Activated T-cell treated with anti-CD3 and anti-CD28 coated beads for 24 hours (primary cell): ENCODE results near the gene PLCH1.

Experiments used
- DNase-seq: peaks from one replicate; pipeline ENCODE4 v3.0.0-alpha.2; 2020; ENCODE audit warnings: low read depth

Gene PLCH1

DNA sequence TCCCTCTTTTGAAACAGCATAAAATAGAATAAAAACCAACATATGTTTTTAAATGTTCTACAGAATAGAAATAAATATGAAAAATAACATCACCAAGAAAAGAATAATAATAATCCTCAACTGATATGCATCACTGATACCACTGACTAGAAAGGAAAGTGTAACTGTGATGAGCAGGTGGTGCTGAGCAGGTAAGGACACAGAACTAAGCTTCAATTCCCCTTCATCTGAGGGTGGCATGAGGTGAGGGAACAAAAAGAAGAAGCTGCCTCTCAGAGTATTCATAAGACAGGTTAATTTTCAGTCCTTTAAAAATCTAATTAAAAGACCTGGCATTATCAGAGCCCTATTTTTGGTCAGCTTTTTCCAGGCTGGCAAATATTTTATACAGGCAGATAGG, 216.3 kb downstream of the PLCH1 start:
- DNase-seq = no peak

DNA sequence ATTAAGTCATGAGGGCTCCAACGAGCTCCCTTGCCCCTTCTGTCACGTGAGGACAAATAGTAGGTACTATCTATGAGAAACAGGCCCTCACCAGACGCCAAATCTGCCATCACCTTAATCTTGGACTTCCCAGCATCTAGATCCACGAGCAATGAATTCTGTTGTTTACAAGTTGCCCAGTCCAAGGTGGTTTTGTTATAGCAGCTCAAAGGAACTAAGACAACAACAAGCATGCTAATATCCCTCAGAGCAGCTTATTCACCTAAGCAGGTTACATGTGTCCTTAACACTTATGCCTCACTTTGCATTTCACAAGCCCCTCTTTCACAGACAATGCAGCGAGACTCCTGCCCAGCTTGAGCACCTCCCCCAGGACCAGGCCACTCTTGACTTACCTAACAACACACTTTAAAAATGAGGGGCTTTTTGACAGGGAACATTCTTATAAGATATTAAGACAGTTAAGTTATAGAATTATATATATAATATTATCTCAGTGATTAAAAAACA, 219.5 kb downstream of the PLCH1 start:
- no peak for DNase-seq

DNA sequence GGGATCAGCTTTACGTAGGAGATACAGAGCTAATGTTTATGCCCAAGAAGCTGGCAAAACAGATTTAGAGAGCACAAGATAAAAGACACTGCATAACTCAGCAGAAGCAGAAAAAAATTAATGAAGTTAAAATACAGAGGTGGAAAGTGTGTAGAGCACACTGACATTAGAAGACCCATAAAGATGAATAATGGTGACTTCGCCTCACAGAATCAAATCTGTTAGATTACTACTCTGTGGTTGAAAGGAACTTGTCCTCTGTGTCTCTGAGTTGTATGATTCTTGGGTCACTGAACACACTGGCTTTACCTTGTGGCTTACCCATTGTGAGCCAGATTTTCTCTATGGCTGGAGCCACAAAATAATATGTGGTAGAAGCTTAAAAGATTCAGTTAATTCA, 224.4 kb downstream of the PLCH1 start:
- DNase-seq = no peak

DNA sequence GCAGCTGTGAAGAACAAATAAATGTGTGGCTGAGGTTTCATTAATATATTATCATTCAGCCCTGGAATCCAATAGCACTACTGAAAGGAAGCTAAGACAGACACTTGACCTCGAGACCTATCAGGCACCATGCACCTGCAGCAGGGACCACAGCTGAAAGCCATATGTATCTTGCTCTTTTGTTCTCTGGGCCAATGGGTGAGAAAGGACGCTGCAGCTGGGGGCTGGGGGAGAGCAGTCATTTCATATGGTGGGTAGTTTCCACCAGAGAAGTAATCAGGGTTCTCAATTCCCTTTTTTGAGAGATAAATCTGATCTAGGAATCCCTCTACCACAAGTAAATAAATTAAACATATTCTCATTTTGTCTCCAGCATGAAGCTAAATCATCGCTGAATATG, 225.8 kb downstream of the PLCH1 start:
- no peak for DNase-seq

DNA sequence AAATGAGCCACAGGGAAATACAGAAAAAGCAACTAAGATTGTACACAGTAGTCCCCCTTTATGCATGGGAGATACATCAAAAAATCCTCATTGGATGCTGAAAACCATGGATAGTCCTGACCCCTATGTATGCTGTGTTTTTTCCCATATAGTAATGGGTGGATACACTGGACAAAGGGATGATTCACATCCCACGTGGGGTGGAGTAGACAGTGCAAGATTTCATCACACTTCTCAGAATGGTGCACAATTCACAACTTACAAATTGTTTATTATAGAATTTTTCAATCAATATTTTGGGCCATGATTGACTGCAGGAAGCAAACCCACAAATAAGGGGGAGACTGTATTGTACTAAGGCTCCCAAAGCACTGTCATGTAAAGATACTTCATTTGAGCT, 227.0 kb downstream of the PLCH1 start:
- no peak for DNase-seq

DNA sequence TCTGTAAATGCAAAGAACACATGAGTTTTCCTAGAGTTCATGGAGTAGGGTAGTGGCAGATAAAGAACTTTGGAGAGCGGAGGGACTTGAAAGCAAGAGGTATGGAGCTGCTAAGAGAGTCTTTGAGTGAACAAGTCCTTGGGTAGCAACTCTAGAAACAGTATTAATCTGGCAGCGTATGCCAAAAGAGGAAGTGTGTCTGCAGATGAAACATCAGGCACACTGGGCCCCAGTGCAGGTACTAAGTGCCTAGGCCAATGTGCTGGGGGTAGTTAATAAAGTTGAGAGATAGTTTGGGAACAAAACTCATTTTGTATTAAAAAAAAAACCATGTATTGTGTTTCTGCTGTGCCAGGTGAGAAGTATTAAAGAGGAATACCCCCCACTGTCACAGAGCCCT, 228.4 kb downstream of the PLCH1 start:
- DNase-seq = no peak

DNA sequence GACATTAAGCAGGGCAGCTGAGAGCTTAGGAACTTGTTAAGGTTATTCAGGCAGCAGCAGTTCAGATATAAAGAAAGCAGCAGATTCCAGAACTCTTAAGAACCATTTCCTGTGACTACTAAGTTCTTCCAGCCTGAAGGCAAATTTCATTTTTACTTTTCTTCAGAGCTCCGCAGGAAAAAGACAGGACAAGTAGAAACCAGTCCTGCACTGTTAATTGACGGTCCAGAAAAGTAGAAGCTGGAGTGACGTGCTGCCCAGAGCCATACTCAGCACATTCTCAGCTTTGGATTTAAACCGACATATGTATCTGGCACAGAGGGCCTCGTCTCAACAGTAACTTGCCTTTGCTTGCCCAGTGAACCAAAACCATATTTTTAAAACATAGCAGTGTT, 232.0 kb downstream of the PLCH1 start:
- no peak for DNase-seq

DNA sequence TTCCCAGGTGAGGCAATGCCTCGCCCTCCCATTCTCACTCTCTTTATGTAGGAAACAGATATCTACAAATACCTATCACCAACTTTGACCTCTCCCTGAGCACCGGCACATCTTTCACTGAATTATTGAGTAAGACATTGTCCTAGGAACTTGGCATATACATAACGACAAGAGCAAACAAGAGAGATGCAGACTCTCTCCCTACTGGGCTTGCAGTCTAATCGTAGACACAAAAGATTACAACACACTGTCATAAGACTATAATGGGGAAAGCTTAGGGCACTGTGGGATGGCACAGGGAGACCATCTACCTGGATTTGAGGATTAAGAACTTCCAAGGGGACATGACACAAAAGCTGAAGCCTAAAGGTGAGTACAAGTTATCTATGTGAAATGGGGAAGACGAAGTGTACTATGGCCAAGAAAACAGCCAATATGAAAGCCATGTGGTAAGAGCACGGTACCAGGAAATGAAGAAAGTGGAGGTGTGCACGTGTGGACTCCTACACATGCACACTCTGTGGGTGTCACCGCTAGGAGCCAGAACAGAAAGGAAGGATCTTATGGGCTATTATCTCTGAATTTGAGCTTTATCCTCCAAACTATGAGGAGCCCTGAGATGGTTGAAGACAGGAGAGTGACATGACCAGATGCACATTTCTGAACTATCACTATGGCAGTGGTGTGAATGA, 232.6 kb downstream of the PLCH1 start:
- DNase-seq = no peak

DNA sequence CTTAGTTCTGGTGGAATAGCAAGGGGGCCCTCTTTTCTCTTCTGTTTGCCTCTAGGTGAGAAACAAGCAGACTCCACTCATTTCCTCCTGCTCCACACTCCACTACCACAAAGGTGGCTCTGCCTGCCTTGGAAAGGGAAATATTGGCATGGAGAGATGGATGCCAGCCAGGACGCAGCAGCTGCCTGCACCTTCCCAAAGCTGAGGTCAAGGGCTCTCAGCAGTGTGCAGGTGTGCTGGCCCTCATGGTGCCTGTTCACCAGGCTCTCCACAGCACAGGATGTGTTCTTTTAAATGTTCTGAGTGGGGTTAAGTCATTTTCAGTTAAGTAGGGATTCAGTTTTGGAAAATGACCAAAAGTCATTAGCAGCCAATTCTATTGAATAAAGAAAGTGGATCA, 240.2 kb downstream of the PLCH1 start:
- no peak for DNase-seq

DNA sequence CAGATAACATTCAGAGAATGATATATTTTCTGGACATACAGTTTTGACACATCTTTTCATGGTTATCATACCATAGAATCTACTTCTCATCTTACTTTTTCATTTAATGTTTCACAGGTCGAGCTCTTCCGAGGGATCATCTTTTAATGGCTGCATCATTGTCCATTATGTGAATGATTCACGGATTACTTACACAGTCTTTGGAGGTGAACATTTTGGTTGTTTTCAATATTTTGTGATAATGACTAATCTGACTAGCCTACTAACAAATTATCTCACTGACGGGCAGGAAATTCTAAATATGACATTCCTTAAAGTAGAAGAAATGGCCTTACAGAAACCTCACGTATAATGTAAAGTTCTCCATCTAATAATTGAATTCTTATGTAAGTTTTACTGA, 242.2 kb downstream of the PLCH1 start:
- no peak for DNase-seq

DNA sequence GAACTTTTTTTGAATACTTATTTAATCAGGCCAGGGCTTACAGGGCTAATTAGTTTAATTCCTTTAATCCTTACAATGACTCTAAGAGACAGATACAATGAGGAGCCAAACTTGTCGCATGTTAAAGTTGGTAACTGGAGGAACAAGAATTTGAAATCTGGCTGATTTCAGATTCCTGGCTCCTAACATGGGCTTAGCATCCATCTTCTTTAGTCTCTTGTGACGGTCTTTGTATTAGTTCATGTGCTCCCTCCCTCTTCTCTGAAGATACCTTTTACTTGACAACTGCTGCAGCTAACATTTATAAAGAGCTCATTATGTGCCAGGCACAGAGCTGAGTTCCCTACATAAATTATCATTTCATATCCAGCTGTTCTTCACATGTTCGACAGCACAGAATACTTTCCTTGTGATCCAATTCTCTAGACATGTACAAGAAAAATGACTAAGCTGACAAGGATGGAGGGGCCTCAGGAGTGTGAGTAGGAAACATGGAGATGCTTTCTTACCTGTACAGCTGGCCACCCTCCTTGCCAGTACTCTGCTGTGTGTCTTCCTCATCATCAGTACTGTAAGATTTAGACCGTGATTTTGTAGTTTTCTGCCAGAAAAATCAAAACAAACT, 244.6 kb downstream of the PLCH1 start:
- no peak for DNase-seq

DNA sequence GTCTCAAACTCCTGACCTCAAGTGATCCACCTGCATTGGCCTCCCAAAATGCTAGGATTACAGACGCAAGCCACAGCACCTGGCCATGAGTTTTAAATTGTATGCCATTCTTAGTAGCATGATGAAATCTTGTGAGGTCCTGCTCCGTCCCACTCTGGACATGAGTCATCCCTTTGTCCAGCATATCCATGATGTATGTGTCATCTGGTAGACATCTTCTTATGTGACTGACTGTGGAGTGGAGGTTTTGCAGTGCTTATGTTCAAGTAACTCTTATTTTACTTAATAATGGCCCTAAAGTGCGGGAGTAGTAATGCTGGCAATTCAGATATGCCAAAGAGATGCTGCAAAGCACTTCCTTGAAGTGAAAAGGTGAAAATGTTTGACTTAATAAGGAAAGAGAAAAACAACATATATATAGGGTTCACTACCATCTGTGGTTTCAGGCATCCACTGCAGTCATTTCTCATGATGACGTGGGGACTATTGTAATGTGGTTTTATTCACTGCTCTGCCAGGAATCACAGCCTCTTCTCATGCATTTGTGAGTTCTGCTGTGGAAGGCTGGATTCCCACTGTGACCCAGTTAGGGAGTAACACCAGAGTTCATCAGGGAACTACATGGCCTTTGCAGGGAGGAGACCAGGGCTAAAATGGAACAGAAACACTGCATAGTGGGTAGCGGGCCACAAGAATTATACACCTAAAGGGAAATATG, 246.8 kb downstream of the PLCH1 start:
- DNase-seq = no peak

DNA sequence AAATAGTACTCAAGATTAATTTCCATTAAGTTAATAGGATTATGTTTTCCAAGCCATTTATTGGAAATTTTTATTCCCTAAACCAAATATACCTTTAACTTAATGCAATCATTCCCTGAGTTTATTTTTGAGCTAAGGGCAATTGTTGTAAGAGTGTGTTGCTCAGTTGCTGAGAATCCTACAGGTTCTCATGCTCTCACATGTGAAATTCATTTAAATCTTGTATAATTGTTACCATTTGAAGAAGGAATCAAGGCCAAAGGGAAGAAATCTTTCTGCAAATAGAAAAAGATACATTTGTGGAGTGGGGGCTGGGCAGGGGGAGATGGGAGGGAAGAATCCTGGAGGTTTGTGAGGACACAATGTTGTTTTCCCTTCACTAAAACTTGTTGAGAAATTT, 248.7 kb downstream of the PLCH1 start:
- no peak for DNase-seq

DNA sequence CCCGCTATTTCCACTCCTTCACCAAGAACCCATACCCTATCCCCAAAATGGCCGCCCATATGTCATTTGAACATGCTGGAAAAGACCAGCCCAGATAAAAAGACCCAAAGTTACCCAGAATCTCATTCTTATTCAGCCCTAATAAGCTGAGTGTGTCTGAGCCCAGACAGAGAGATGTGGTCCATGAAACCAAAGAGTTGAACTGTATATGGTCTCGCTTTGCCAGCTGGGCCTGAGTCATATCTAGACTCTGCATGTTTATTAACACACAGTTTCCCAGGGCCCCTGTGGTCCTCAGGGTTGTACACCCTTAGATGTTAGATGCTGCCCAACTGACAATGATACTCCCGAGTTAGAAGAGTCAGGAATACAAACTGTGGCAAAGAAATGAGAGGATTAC, 249.5 kb downstream of the PLCH1 start:
- DNase-seq = no peak

DNA sequence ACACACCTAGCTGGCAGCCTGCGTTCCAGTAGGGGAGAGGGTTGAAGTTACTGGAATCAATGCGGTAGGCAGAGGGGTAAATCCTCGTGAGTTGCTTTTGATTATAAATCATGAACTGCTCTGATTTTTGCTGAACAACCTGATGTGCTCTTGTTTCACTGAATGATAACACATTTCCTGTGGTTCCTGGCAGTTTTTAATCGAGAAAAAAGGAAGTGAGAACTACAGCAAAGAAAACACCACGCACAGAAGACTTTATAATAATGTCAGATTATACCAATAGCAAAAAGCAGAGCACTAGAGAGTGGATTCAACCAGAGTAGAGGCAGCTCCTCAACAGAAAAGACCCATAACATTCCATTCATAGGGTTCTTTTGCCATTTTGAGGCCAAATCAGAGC, 250.5 kb downstream of the PLCH1 start:
- DNase-seq = no peak

DNA sequence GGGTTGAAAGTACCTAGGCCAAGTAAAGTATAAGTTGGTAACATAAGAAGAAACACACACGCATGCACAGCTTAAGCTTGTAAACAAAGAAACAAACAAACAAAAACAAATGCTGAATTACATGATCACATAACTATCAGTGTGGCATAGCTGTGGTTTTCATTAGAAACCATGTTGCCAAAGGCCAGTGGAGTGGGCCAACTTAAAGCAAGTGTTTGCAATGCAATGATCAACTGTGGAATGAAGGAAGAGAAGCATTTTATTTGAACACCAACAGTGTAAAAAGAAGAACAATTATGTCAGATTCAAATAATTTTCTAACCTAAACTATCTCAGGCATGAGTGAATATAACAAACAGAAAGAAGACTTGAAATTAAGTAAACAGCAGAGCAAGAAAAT, 252.0 kb downstream of the PLCH1 start:
- DNase-seq = no peak

DNA sequence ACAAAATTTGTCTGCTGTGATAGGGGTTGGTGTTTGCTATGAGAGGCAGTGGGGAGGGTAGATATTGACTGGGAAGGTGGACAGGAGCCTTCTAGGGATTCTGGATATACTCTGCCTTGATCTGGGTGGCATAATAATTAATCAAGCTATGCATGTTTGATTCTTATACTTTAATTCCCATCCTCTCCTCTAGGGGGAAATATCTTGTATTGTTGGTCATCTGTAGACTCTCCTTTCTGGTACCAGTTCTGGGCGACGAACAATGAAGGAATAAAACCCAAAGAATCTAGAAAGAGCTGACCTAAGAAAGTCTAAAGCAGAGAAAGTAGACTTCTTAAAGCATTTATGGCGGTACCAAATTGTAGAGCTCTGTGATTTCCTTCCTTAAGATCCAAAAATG, 253.2 kb downstream of the PLCH1 start:
- no peak for DNase-seq

DNA sequence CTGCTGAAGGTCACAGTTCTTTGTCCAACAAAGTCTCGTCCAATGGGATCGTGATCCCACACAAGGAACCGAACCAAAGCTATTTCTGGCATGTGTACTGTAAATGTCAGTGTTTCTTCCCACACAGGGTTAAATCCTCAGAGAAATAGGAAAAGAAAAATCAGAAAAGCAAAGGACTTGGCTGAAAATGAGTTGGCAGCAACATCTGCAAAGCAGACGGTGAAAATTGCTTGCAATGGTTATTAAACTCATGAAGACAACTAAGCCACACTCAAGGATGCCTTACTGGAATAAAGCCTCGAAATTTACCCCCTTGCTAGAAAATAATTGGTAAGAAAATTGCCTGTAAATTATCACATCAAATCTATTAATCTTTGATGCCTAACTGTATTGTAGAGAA, 256.2 kb downstream of the PLCH1 start:
- no peak for DNase-seq

DNA sequence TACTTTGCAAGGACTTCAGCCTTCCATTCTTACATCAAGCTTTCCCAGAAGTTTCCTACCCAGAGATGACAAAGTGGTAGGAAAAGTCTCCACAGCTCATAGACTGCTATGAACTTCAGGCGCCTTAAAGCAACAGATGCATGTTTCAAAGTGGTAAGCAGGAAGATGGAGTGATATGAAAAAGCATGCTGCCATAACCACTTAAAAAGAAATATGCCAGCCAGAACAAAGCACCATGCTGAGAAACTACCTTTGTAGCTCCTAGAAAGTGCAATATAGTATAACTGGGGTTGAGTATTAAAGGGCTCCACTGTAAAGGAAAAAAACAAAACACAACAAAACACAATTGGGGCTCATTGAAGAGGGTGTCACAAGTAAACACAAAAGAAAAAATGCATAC, 259.0 kb downstream of the PLCH1 start:
- no peak for DNase-seq

DNA sequence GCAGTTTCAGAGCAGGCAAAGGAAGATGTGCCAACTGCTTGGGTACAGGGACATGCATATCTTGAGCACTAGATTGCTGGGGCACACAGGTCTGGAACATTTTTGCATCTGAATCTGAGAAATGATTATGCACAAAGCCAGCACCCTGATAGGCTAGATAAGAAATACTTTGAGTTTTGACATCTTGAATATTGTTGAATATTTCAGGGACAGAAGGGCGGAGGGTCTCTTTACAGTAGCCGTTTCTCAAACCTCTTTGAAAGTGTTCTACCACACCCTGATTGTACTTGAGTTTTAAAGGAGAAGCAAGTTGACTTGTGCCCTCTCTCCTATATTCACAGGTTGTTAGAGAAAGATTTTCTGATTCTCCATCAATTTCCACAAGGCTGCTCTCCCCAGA, 263.3 kb downstream of the PLCH1 start:
- DNase-seq = no peak

DNA sequence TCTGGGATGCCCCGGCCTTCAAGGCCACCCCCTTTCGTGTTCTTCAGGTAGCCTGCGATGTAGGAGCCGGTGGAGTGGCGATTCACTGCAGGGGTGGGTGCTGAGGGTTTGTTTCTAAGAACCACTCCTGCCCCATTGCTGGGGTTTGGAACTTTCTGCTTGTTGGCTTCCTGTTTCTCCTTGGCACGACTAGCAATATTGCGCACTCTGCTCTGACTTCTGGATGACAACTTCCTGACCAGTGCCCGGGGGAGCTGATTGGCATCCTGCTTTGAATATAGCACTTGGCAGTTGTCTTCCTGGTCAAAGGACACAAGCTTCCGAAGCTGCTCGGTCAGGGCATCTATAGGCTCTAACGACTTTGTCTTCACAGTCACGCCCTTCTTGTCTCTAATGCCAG, 263.8 kb downstream of the PLCH1 start:
- DNase-seq = no peak

DNA sequence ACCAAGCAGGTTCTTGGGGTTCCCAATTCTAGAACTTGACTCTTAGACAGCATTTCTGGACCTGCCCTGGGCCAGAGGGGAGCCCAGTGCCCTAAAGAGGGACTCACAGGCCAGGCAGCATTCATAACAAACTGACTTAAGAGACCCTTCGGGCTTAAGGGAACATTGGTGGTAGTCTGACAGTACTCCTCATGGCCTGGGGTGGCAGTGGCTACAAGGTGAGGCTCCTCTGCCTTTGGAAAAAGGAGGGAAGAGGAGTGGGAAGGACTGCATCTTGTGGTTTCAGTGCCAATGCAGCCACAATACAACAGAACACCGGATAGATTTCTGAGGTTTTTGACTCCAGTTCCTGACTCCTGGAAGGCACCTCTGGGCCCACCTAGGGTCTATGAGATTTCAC, 279.2 kb downstream of the PLCH1 start:
- DNase-seq = no peak

DNA sequence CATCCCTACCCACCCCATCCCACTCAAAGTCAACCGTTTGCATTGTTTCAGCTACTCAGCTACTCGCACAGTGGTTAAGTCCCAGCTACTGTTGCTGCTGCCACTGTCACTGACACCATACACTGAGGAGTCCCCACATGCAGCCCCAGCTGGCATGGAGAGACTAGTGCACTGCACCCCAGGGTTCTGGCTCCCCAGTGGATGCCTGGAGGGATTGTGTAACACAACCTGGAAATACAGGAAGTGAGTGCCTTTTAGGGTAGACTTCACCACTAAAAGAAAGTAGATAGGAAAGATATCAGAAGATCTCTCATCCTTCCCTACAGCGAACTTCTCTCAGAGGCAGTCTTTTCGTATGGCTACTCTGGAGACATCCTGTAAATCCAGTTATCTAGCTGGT, 282.2 kb downstream of the PLCH1 start:
- no peak for DNase-seq

DNA sequence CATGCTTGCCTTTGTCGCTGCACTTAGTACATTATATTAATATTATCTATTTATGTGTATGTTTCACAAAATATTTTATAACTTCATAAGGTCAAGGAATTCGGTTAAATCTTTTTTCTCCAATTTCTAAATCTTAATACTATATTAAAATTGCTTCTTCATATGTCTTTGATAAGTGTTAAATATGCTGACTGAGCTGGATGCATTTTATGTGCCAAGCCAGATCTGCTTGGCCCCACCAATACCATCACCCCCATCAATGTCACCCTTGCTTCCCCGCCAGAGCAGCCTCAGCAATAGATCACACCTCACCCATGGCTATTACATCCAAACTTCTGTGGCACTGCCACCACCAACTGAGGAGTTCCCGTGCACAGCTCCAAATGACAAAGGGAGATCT, 287.3 kb downstream of the PLCH1 start:
- DNase-seq = no peak
